Sigmoid colon (tissue), 4 donors: ENCODE results near the gene GABBR1.

Experiments
- CTCF ChIP-seq, 4 experiments: fragments of 450-650 bp in 3 of 4; fragments of 200-600 bp in 1 of 4; IDR thresholded peaks; one replicate each; pipeline ENCODE4 v1.5.1; 2016 to 2019; ENCODE audit warnings: antibody characterized with exemption in 4 of 4, mild to moderate bottlenecking in 3 of 4, moderate library complexity in 2 of 4
- POLR2A ChIP-seq, 2 donors: fragments of 450-650 bp; IDR thresholded peaks; one replicate each; pipeline ENCODE4 v1.6.1; 2016; ENCODE audit warnings: antibody characterized with exemption in 2 of 2, mild to moderate bottlenecking in 2 of 2, moderate library complexity in 2 of 2
- POLR2AphosphoS5 ChIP-seq, 4 donors: sonication (generic); formaldehyde crosslinking; IDR thresholded peaks; one replicate each; pipeline ENCODE4 v1.6.1; 2017; ENCODE audit warnings: antibody characterized with exemption in 4 of 4

GRCh38 chr6:29651413-29652197 lies 18.6 kb upstream of the GABBR1 start:
- TF ChIP-seq POLR2A (IDR thresholded peaks at IDR 0.05) (no peak), CTCF (IDR thresholded peaks at IDR 0.05) (peak in 3 of 4 experiments; percentile 42 to 55 (median 51)), POLR2AphosphoS5 (IDR thresholded peaks at IDR 0.05) (no peak)
